HEK293 (cell line): ENCODE results near the gene NAA25.

Experiments used
- CTCF ChIP-seq: fragments of 450-650 bp; formaldehyde crosslinking; IDR thresholded peaks from 2 replicates; pipeline ENCODE4 v1.5.1; 2016; ENCODE audit warnings: missing biosample characterization, missing genetic modification characterization
- KLF1 ChIP-seq: fragments of 450-650 bp; formaldehyde crosslinking; IDR thresholded peaks from 2 replicates; pipeline ENCODE4 v1.5.1; 2016; ENCODE audit warnings: missing biosample characterization, missing genetic modification characterization
- KLF10 ChIP-seq: fragments of 450-650 bp; IDR thresholded peaks from 2 replicates; pipeline ENCODE4 v1.5.1; 2018; ENCODE audit warnings: missing biosample characterization, mild to moderate bottlenecking, missing genetic modification characterization
- SP7 ChIP-seq: fragments of 450-650 bp; formaldehyde crosslinking; IDR thresholded peaks from 2 replicates; pipeline ENCODE4 v1.5.1; 2016; ENCODE audit warnings: missing biosample characterization, missing genetic modification characterization
- ZBTB8A ChIP-seq: fragments of 450-650 bp; formaldehyde crosslinking; IDR thresholded peaks from 2 replicates; pipeline ENCODE4 v1.5.1; 2016; ENCODE audit warnings: missing biosample characterization, missing genetic modification characterization
- ZNF132 ChIP-seq: fragments of 450-650 bp; formaldehyde crosslinking; IDR thresholded peaks from 2 replicates; pipeline ENCODE4 v1.5.1; 2017; ENCODE audit warnings: missing biosample characterization, missing genetic modification characterization, borderline replicate concordance
- ZNF175 ChIP-seq: fragments of 450-650 bp; formaldehyde crosslinking; IDR thresholded peaks from 2 replicates; pipeline ENCODE4 v1.5.1; 2016; ENCODE audit warnings: missing biosample characterization, missing genetic modification characterization
- ZNF707 ChIP-seq: fragments of 450-650 bp; formaldehyde crosslinking; IDR thresholded peaks from 2 replicates; pipeline ENCODE4 v1.5.1; 2016; ENCODE audit warnings: missing biosample characterization, missing genetic modification characterization

- no peak for TF ChIP-seq KLF10
- no peak for TF ChIP-seq CTCF (tag by site-specific recombination)
- no peak for TF ChIP-seq ZNF707 (tag by site-specific recombination)
- TF ChIP-seq SP7 (tag by site-specific recombination), result no peak
- no peak for TF ChIP-seq ZNF132 (tag by site-specific recombination)
- no peak for TF ChIP-seq KLF1 (tag by site-specific recombination)
- no peak for TF ChIP-seq ZBTB8A (tag by site-specific recombination)
- no peak for TF ChIP-seq ZNF175 (tag by site-specific recombination)
Observed at GRCh38 chr12:112102127-112102526, 6.5 kb downstream of the NAA25 start.
